Left ventricle myocardium inferior (tissue), 1 donor: ENCODE data around the gene STX2. TPM values are rescaled to one million over a fixed set of nuclear protein-coding genes. Genes with fewer than 3 reads are reported as not detected.
"Not testable (repeated sequence)": the region's sequence is repeated elsewhere in the genome, so short reads cannot be mapped to it uniquely, and the experiment has no call there.

ENCODE experiments used
- DNase-seq: peaks from one replicate; pipeline ENCODE4 v3.0.0-alpha.2; 2020
- H3K27ac ChIP-seq: fragments of 200-600 bp; replicated peaks from 2 replicates; pipeline ENCODE4 v1.8.0; 2021
- H3K27me3 ChIP-seq: fragments of 200-600 bp; 2 replicates; pipeline ENCODE4 v1.8.0; 2021; ENCODE audit warnings: low read depth
- H3K36me3 ChIP-seq: fragments of 200-600 bp; 2 replicates; pipeline ENCODE4 v1.8.0; 2021
- H3K4me1 ChIP-seq: fragments of 200-600 bp; 2 replicates; pipeline ENCODE4 v1.8.0; 2021
- H3K4me3 ChIP-seq: fragments of 200-600 bp; 2 replicates; pipeline ENCODE4 v1.8.0; 2021; ENCODE audit warnings: mild to moderate bottlenecking, moderate library complexity
- H3K9me3 ChIP-seq: fragments of 200-600 bp; replicated peaks from 2 replicates; pipeline ENCODE4 v1.8.0; 2021
- CTCF ChIP-seq: fragments of 200-600 bp; IDR thresholded peaks from 2 replicates; pipeline ENCODE4 v1.8.0; 2021; ENCODE audit warnings: antibody characterized with exemption, mild to moderate bottlenecking, borderline replicate concordance
- intact Hi-C: fragments of 100-400 bp; cut with micrococcal nuclease; formaldehyde crosslinking; loops from one replicate; pipeline ENCODE4 v1.11.0; 2022
- total RNA-seq: library from RNA; stranded (reverse); fragmentation: NEBNext Ultra II Directional; extraction: Animal tissue kit (Norgen Biotek cat#: 25700); gene quantifications from one replicate; pipeline ENCODE4 v1.2.1, GENCODE V29; 2021
- donor health status: DM: no; HTN: yes; CAD: no; lungs with severe emphysema.

The STX2 gene
- total RNA-seq, 1 donor from 2014 or later = 11.1 TPM

GRCh38 chr12:130787445-130788410, 51.3 kb downstream of the STX2 start:
- H3K4me1 ChIP-seq = no peaks in the 10 kb centered on the region
- H3K36me3 ChIP-seq = peaks cover 82% of the 10 kb centered on the region
- no peak for DNase-seq
- intact Hi-C loops = no loop called here
- no peaks in the 10 kb centered on the region for H3K27me3 ChIP-seq
- H3K4me3 ChIP-seq = no peak overlapping the region
- no peak for TF ChIP-seq CTCF
- no peak overlapping the region for H3K27ac ChIP-seq
- H3K9me3 ChIP-seq = peaks cover 28% of the 10 kb centered on the region

GRCh38 chr12:130787041-130787440, 52.0 kb downstream of the STX2 start:
- Histone ChIP-seq H3K27ac (no peak overlapping the region), H3K27me3 (no peaks in the 10 kb centered on the region), H3K4me3 (no peak overlapping the region), H3K4me1 (no peaks in the 10 kb centered on the region), H3K36me3 (peaks cover 82% of the 10 kb centered on the region), H3K9me3 (peaks cover 28% of the 10 kb centered on the region)
- intact Hi-C loops = no loop called here
- TF ChIP-seq CTCF = no peak
- DNase-seq = no peak

- no peak for DNase-seq
- Histone ChIP-seq H3K4me1 (no peaks in the 10 kb centered on the region), H3K4me3 (no peak overlapping the region), H3K9me3 (peaks cover 28% of the 10 kb centered on the region), H3K36me3 (peaks cover 62% of the 10 kb centered on the region), H3K27ac (no peak overlapping the region), H3K27me3 (no peaks in the 10 kb centered on the region)
- intact Hi-C loops = no loop called here
- no peak for TF ChIP-seq CTCF
These were observed 55.8 kb downstream of the STX2 start for GRCh38 chr12:130783110-130783715.

GRCh38 chr12:130782245-130782644, 56.8 kb downstream of the STX2 start:
- H3K27me3 ChIP-seq, H3K4me1 ChIP-seq, DNase-seq, intact Hi-C loops, H3K4me3 ChIP-seq, H3K27ac ChIP-seq: not testable (repeated sequence)
- Histone ChIP-seq H3K36me3 (peaks cover 52% of the 10 kb centered on the region), H3K9me3 (peaks cover 28% of the 10 kb centered on the region)

- peaks cover under 1% of the 10 kb centered on the region for H3K27me3 ChIP-seq
- DNase-seq = no peak
These were observed 58.0 kb downstream of the STX2 start for GRCh38 chr12:130780880-130781575.

More at GRCh38 chr12:130780880-130781575, 58.0 kb downstream of the STX2 start:
- intact Hi-C loops = no loop called here
- Histone ChIP-seq H3K4me1 (peaks cover 9% of the 10 kb centered on the region), H3K9me3 (peaks cover 21% of the 10 kb centered on the region), H3K36me3 (peaks cover 40% of the 10 kb centered on the region), H3K27ac (no peak overlapping the region), H3K4me3 (no peak overlapping the region)
- no peak for TF ChIP-seq CTCF
